T-helper 2 cell (primary cell): ENCODE measurements around the gene CTBP1.

ENCODE experiments used
- DNase-seq, 5 experiments: peaks; one replicate each; pipeline versions ENCODE4 v3.0.0 to v3.0.0-alpha.2; 2012 to 2022

The CTBP1 gene

DNA sequence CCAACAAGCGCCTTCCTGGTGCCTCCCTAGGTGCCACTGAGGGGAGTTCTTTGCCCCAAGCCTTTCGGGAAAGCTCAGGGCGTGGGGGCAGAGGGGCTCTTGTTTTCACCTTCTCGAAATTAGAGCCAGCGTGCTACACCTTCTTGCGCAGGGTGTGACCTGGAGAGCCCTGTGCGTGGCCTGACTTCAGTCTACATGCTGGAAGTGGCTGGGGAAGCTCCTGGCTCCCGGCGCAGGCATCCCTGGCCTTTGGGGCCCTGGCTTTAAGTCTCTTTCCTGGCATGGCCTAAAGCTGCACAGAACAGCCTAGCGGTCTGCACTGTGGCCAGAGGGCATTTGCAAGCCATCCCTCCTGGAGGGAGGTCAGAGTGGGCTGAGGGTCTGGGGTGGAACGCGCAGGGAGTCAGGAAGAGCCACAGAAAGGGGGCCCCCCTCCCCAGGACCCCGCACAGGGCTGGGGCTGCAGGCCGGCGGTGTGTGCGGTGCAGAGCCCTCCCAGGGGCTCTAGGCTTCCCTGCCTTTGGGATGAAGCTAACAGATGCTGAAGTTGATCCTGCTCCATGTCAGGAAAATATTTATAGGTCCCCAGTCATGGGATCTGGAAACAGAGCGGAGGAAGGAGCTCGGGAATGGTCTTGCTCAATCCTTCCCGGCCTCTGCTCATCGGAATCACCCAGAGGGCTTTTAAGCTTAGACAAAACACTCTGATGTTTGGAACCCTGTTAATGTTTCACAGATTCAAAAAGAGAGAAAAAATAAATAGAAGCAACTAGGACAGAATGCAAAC lies 75.8 kb downstream of the CTBP1 start:
- no peak for DNase-seq

DNA sequence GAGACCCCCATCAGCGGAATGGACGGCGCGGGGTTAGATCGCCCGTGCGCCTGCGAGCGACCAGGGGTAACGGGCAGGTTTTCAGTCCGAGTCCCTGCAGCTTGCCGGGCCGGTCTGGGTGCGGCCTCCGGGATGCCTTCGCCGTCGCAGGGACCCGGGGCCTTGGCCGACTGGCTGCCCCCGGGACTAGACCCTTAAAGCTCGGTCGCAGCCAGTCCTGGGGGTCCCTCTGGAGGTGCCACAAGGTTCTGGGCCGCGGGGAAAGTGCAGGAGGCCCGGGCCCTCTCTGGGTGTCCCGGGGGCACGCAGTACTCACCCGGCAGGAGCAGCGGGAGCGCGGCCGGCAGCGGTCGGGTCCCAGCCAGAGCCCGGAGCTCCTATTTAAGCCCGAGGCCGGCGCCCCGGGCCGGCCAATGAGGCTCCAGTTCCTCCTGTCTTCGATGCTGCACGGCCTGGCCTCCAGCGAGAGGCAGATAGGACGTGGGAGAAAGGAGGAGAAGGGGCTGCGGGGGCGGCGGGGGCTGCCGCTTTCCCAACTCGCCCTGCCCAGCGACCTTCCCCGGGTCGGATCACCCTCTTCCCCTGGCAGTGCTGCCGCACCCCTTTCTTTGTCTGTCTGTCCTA lies 76.6 kb downstream of the CTBP1 start, which contains the start of gene SPON2:
Gene SPON2, minus strand, starts transcription at position 356 of the 624 bp plus-strand sequence.
- DNase-seq = no peak

DNA sequence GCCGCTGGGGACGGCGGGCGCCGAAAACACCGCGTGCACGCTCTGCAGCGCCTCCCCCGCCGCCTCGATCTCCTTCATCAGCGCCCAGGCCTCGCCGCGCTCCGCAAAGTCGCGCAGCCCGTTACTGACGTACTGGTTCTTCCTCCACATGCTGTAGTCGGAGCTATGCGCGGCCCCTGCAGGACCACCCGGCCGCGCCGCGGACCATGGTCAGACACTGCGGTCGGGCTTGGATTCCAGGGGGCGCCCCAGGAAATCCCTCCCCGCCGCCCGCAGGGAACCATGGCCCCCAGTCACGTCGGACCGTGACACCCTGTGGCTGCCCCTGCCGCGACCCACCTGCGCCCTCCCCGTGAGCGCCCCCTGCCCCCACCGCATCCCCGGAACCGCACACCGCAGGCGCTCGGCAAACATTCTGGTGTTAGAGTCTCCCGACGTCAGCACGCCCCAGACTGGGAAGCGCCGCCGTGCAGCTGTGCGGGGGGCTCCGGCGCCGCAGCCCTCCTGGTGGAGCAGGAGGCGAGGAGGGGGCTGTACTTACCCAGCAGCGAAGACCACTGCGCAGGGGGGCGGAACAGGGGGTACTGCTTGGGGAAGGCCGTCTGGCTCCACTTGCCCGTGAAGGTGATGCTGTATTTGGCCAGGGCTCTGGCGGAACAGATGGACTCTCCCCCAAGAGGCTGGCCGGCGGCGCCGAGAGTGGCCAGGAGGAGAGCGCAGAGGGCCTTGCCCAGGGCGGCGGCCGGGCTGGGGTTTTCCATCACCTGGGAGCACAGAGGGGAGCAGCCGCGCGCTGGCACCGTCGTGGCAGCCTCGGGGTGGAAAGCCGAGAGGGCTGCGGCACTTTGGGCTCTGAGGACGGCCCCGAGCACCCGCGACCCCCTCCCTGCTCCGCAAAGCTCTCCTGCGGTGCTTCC lies 77.4 kb downstream of the CTBP1 start:
- DNase-seq = peak in 4 of 5 experiments; percentile 35 to 78 (median 56)

DNA sequence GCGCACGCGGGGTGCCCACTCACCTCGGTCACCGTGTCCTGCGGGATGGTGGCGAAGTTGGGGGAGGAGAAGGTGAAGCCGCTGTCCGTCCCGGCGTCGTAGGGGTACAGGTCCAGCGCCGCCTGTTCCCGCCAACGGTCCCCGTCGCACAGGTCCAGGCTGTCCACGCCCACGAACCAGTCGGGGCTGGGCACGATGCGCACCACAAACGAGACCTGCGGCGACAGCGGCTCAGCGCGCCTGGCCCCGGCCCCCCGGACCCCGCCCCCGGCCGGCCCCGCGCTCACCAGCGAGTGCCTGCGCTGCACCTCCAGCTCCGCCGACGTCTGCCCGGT lies 78.0 kb downstream of the CTBP1 start:
- no peak for DNase-seq

DNA sequence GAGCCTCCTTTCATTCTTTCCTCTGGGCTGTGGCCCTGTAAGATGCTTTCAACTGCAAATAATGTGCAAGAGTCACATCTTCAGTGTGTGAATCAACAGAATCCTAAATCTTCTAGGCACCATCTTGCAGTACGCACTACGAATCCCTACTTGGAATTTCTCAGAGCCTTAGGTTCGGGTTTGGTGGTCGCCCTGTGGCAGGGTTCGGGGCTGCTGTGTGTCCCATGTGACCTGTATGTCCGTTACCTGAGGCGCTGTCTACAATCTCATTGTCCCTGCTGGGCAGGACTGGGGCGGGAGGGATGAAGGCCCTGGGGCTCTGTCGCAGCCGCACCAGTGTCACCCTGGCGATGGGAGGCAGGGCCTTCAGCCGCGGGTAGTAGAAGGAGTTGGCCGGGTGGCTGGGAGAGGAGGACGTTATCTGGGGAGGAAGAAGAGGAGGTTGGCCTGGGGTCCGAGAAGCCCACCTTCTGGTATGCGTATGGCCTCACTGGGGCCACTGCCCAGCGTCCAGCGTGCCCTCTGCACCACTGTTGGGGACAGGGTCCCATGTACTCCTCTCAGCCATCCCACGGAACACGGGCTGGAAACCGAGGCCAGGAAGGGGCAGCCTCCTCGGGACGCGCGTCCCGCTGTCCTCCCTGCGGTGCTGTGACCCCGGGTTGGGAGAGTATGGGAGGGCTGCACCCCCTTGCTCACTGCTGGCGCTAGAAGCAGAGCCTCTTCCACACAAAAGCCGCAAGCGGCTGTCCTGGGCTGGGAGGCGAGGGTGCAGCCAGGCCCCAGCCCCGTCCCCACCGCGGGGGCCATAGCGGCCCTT lies 78.6 kb downstream of the CTBP1 start:
- DNase-seq = no peak

DNA sequence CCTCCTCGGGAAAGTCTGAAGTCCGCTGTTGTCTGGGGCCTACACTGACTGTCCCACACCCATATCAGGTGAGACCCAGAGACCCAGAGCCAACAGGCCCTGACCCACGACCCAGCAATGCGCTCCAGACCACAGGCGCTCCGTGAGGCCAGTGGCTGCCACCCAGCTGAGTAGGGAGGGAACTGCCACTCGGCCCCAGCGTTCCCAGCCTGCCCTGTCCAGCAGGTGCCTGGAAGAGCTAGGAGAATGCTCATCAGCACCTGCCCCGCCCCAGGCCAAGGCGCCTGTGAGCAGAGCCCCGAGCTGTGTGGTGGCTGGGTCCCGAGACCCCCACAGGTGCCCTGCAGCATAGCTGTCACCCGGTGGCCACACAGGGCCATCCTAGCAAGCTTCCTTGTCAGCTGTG lies 79.2 kb downstream of the CTBP1 start:
- DNase-seq = no peak

DNA sequence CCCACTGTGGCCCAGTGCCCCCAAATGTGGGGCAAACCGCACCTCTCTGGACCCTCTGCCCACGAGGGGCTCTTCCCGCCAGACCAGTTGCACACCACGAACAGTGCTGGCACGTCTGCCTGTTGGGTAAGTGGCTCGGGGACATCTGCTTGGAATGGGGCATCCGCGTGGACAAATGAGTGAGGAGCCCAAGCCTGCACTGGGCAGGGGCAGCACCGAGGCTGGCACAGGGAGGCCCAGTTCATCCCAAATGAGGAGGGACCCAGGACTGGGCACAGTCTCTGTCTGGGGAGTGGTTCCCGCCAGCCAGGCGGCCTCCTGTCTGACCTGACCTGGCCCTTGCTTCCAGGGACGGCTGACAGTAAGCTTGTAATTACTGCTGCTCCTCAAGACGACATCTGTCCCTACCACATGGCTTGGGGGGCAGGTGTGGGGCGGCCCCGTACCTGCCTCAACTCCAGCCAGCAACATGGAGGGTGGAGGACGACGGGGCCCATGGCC lies 79.7 kb downstream of the CTBP1 start:
- no peak for DNase-seq

DNA sequence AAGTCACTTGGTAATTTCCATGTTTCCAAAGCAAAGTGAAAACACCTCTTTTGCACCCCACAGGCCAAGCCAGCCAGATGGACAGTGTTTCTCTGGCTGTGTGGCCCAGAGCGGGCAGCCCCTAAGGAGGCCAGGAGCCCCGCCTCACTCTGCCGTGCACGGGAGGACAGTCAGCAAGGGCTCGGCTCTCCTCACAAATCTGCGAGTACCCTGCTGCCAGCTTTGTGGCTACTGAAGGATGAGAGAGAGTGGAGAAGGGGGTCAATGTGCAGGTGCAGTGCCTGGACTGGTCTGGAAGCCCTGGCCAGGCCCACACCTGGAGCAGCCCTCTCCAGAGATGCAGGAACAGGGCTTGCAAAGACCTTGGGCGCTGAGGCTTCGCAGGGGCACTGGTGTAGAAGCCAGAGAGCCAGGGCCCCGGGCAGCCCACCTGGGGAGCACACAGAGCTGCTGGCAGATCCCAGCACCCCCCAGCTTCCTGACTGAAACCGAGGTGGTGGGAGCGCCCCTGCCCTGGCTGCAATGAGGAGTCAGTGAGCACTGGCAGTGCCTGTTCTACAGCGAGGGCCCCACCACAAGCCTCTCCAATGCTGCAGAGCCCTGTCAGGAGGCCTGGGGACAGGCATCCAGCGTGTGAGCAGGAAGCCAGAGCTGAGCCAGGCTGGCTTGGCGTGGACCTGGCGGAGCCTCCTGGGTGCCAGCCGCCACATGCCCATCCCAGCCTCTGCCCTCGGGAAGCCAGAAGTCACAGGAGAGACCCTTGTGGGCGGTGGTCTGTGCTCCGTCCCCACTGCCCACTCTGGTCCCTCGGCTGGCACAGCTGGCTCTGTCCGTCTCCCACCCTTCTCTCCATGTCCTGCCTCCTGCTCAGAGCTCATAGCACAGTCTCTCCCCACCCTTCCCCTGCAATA lies 80.5 kb downstream of the CTBP1 start:
- DNase-seq = no peak

DNA sequence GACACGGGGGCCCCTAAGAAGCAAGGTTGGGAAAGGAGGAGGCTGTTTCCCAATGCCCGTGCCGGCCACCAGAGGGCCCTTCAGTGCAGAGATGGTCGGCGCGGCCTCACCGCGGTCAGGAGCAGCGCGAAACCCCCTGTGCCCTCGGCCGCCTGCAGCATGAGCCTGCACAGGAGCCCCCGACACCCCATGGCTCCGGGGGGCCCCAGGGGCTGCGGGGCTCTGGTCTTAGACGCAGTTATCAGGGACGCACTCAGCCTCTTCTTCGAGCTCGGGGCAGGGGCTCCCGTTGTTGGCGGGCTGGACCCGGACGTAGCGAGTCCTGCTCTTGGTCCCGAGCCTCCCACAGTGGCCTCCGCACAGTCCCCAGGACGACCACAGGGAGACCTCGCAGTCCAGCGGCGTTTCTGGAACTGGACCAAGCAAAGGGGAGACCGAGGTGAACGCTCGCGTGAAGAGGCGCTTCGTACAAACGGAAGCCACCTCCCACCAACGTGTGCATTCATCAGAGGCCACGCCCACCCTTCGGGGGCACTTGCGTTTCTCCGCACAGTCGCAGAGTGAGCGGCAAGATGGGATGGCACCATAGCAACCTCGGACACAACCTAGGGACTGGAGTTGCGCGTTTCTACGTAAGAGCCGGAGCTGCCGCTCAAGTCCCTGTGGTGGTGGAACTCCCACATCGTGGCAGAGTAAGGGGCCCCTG lies 81.5 kb downstream of the CTBP1 start:
- DNase-seq = peak; percentile 60 to 95 (median 82)

DNA sequence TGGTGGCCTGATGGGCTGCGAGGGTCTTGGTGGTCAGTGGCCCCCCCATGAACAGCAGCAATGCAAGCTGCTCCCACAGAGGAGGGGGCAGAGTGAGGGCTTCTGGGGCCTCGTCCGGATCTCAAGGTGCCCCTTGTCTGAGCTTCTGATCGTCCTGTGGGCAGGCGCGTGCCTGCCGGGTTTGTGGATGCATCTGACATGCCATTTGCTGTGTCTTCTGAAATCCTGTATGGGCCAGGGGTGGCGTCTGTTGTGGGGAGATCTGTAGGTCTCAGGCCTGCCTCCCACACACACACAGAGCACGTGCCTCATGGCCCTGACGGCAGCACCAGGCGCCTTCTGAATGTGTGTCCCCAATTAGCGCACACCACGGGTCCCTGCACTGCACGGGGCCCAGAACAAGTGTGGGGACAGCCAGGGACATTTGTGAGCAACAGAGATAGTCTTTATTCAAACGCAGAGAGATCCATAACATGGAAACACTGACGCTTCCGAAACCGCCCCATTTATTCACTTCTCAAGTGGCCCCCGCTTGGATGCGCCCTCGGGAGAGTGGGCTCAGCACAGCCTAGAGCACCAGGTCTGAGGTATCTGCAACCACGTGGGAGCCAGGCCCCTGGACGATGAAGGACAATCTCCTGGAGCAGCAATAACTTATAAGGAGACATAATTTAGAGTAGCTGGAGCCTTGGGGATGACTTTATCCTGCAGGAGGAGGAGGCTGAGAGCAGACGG lies 82.3 kb downstream of the CTBP1 start:
- no peak for DNase-seq

DNA sequence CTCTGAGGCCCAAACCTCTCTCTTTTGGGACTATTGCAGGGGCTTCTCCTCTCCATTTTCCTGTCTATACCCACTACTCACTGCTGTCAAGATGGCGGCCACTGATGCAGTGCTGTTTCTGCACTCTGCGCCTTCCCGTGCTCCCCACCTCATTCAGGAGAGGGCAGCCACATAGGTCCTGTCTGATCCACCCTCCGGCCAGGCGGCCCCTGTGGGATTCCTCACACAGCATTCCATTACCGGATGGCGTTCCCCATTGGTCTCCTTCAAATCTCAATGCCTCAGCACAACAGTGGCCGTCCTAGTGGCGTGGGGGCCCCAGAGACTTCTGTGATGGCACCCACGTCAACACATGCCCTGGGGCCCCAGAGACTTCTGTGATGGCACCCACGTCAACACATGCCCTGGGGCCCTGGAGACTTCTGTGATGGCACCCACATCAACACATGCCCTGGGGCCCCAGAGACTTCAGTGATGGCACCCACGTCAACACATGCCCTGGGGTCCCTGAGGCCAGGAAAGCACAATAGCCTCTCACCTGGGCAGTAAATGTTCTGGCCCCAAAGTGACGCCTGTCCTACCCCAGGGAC lies 83.9 kb downstream of the CTBP1 start:
- DNase-seq = no peak

DNA sequence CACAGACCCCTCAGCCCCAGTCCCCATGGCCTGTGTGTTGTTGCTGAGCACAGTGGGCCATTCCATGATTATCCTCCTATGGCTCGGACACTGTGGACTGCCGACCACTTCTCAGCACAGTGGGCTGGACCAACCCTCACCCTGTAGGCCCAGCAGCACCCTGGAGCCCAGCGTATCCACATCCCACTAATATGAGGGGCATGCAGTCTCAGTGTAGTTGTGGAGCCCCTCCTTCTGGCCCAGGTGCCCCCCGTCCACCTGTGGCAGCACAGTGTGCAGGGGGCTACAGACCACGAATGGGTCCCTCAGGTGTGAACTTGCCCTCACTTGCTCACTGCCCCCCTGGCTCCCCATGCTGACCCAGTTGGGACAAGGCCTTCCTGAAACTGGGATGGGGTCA lies 84.5 kb downstream of the CTBP1 start:
- DNase-seq = no peak

DNA sequence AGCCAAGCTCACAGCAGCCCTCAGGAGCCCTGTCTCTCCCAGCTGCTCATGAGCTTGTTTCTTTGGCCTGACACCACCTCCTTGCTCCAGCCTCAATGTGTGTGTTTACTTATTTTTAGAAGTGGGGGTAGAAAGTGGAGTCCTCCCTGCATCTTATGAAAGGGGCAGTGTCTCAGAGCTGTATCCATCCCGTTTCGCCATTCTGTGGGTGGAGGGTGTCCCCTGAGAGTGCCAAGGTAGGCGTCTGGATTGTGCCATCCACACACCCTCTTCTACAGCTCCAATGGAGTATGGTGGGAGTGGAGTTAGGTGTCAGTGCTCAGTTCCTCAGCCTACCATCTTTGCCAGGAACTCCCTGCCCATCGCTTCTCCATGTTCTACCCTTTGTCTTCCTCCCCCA lies 84.9 kb downstream of the CTBP1 start:
- DNase-seq = no peak
